ENCODE data around the gene LDB2.

The LDB2 gene

GRCh38 chr4:16843831-16844508 is 54.5 kb downstream of the LDB2 start:
- DNase-seq (ENCODE audit: low read depth in 3 of 3), result no peak

- DNase-seq (ENCODE audit: low read depth in 3 of 3), result no peak
Measured at GRCh38 chr4:16838226-16838875, 60.1 kb downstream of the LDB2 start.

GRCh38 chr4:16837475-16837874 is 61.0 kb downstream of the LDB2 start:
- DNase-seq (ENCODE audit: low read depth in 3 of 3), result no peak

GRCh38 chr4:16836324-16836723 is 62.1 kb downstream of the LDB2 start:
- DNase-seq (ENCODE audit: low read depth in 3 of 3), result no peak

GRCh38 chr4:16835597-16836247 is 62.7 kb downstream of the LDB2 start:
- DNase-seq (ENCODE audit: low read depth in 3 of 3), result no peak

- DNase-seq (ENCODE audit: low read depth in 3 of 3), result no peak
Measured at GRCh38 chr4:16834814-16835213, 63.6 kb downstream of the LDB2 start.

- no peak for DNase-seq (ENCODE audit: low read depth in 3 of 3)
Measured at GRCh38 chr4:16833722-16834121, 64.7 kb downstream of the LDB2 start.

GRCh38 chr4:16830081-16830480 is 68.4 kb downstream of the LDB2 start:
- no peak for DNase-seq (ENCODE audit: low read depth in 3 of 3)

- DNase-seq (ENCODE audit: low read depth in 3 of 3), result no peak
Measured at GRCh38 chr4:16827794-16828724, 70.4 kb downstream of the LDB2 start.

GRCh38 chr4:16827045-16827444 is 71.4 kb downstream of the LDB2 start:
- DNase-seq (ENCODE audit: low read depth in 3 of 3), result no peak

GRCh38 chr4:16826406-16826910 is 72.0 kb downstream of the LDB2 start:
- DNase-seq (ENCODE audit: low read depth in 3 of 3), result no peak

GRCh38 chr4:16824278-16824806 is 74.1 kb downstream of the LDB2 start:
- DNase-seq (ENCODE audit: low read depth in 3 of 3), result no peak

GRCh38 chr4:16820329-16820728 is 78.1 kb downstream of the LDB2 start:
- DNase-seq (ENCODE audit: low read depth in 3 of 3), result no peak

- DNase-seq (ENCODE audit: low read depth in 3 of 3), result no peak
Measured at GRCh38 chr4:16819652-16820051, 78.8 kb downstream of the LDB2 start.

GRCh38 chr4:16818005-16818404 is 80.4 kb downstream of the LDB2 start:
- no peak for DNase-seq (ENCODE audit: low read depth in 3 of 3)

- no peak for DNase-seq (ENCODE audit: low read depth in 3 of 3)
Measured at GRCh38 chr4:16817286-16817685, 81.2 kb downstream of the LDB2 start.

- no peak for DNase-seq (ENCODE audit: low read depth in 3 of 3)
Measured at GRCh38 chr4:16814361-16814760, 84.1 kb downstream of the LDB2 start.

- DNase-seq (ENCODE audit: low read depth in 3 of 3), result no peak
Measured at GRCh38 chr4:16812041-16812440, 86.4 kb downstream of the LDB2 start.

- DNase-seq (ENCODE audit: low read depth in 3 of 3), result no peak
Measured at GRCh38 chr4:16809943-16810342, 88.5 kb downstream of the LDB2 start.

GRCh38 chr4:16809064-16809463 is 89.4 kb downstream of the LDB2 start:
- DNase-seq (ENCODE audit: low read depth in 3 of 3), result no peak

- DNase-seq (ENCODE audit: low read depth in 3 of 3), result no peak
Measured at GRCh38 chr4:16807355-16807754, 91.1 kb downstream of the LDB2 start.

- DNase-seq (ENCODE audit: low read depth in 3 of 3), result no peak
Measured at GRCh38 chr4:16804581-16804980, 93.9 kb downstream of the LDB2 start.
